Stimulated activated CD4-positive, alpha-beta T cell treated with anti-CD3 and anti-CD28 coated beads, Interleukin-1b, Interleukin-23, amount 100 ng/mL, for 1 hour (primary cell): ENCODE data around the gene SIX3.

Experiments used
- DNase-seq, 2 donors: peaks; one replicate each; pipeline ENCODE4 v3.0.0-alpha.2; 2020; ENCODE audit warnings: low read depth in 2 of 2

The SIX3 gene

DNA sequence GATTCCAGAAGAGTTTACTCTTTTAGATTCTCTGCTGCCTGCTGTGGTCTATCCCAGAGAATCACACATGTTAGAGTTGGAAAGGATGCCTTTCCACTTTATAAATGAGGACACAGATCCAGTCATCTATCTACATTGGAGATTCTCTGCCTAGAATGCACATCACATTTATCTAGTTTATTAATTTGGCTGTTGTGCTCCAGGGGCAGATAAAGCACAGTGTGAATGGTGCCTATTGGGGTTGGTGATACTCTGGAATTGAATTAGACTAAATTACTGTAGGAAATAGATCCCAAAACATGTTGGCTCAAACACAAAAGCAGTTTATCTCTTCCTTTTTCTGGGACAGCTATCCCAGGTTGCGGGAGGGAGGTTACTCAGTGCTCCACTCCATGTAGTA, 52.9 kb downstream of the SIX3 start:
- no peak for DNase-seq
